ENCODE data around the gene PPARD.

DNA sequence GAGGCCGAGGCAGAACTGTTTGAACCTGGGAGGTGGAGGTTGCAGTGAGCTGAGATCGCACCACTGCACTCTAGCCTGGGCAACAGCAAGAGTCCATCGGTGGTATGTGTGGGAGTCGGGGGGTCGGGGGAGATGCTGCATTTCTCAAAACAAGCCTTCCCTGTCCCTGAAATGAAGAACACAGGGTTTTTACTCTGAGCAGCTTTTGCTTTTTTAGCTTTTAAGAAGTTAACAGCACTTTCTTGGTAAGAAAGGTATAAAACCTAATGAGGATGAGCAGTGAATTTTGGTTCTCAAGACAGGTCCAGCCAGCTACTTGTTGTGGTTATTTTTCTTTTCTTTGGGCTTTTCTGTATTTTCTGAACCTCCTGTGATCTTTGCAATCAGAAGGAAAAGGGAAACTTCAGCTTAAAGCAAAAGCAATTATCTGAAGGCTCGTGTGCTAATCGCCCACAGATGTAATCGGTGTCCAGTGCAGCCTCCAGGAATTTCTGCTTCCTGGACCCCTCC is 129.5 kb downstream of the PPARD start:
- TF ChIP-seq EZH2 (IDR thresholded peaks at IDR 0.05; ENCODE audit: low read length, missing control alignments): no peak
- TF ChIP-seq, protein P1, sequence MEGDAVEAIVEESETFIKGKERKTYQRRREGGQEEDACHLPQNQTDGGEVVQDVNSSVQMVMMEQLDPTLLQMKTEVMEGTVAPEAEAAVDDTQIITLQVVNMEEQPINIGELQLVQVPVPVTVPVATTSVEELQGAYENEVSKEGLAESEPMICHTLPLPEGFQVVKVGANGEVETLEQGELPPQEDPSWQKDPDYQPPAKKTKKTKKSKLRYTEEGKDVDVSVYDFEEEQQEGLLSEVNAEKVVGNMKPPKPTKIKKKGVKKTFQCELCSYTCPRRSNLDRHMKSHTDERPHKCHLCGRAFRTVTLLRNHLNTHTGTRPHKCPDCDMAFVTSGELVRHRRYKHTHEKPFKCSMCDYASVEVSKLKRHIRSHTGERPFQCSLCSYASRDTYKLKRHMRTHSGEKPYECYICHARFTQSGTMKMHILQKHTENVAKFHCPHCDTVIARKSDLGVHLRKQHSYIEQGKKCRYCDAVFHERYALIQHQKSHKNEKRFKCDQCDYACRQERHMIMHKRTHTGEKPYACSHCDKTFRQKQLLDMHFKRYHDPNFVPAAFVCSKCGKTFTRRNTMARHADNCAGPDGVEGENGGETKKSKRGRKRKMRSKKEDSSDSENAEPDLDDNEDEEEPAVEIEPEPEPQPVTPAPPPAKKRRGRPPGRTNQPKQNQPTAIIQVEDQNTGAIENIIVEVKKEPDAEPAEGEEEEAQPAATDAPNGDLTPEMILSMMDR (conservative IDR thresholded peaks at IDR 0.05 in 1 of 2, IDR thresholded peaks at IDR 0.05 in 1 of 2; ENCODE audit: low read depth in 1 of 2, low read length in 2 of 2): no peak
